T-helper 2 cell treated with Interferon-gamma antibody and Interleukin-4, amounts not matched to agents 100 ng/mL and 5 ng/mL, for 36 hours (primary cell): ENCODE data around the gene DYNC1I1. TPM values are rescaled to one million over a fixed set of nuclear protein-coding genes. Genes with fewer than 3 reads are reported as not detected.
"Not testable (repeated sequence)": the region's sequence is repeated elsewhere in the genome, so short reads cannot be mapped to it uniquely, and the experiment has no call there.

ENCODE experiments used
- intact Hi-C: fragments of 100-400 bp; cut with micrococcal nuclease; formaldehyde crosslinking; loops from one replicate; pipeline ENCODE4 v1.15.1; 2023
- total RNA-seq: library from RNA; stranded (reverse); gene quantifications from 2 replicates; pipeline ENCODE4 v1.2.3, GENCODE V29; 2022

Gene DYNC1I1
- total RNA-seq, 1 donor from 2014 or later = not detected

DNA sequence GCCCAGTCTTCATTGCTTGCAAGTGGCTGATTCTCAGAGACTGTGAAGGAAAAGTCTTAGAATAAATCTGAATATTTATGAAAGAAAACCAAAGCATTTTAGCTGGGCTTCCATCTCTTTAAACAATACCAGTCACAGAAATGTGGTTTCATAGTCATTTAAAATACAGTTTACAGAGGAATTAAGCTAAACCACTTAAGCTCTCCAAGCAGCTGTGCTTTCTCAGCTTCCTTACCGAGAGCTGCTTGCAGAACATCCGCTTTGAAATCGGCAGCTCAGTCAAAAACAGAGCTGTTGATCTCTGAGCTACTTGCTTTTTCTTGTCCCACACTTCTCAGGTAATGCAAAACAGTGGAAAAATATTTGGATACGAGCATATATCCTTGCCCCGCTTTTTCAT lies 134.5 kb downstream of the DYNC1I1 start:
- intact Hi-C loops = no loop called here

DNA sequence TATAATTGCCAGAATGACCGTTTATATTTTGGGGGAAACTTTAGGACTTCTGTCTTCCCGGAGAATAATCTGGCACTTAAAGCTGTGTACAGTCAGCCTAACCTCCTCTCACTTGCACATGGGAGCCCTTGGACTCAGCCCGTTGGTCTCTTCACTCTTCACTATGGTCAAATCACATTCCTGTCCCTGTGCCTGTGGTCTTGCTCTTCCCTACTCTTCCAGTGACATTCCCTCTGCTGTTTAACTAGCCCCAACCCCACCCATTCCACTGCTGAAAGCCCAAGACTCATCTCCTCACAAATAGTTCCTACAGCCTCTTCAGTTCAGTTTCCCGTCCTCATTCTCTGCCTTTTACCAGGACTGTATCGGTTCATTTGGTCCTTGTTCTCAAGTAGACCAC lies 135.0 kb downstream of the DYNC1I1 start:
- intact Hi-C loops = no loop called here

DNA sequence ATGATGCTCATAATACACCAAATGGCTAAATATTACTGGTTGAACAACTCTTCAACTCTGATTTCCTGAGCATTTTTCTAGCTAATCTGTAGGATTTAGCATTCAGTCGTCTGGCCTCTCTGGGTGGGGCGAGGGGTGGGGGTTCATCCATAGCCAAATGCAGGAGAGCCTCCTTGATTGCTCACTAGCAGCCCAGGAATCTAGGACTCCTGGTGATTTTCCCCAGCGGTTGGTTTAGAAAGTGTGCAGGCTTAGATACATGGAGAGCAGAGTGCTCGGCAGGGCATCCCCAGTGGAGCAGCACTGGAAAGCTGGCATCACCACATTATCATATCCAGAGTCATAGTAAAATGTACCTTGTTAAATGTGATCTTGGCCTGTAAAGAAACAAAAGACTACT lies 136.1 kb downstream of the DYNC1I1 start:
- intact Hi-C loops = no loop called here

DNA sequence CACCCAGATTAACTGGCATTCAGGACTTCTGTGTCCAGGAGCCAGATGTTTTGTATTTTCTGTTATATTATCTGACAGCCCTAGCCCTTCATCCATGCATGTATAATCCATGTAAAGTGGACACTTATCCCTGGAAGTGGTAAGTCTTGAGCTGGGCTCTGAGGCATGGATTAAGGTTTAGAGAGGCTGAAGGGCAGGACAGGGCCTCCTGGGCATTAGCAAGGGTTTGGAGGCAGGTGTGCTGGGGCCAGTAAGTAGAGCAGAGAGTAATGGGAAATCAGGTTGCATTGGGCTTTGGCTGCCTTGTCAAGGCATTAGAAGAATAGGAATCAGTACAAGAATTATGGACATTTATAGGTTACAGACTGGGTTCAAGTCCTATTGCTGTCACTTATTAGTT lies 138.0 kb downstream of the DYNC1I1 start:
- intact Hi-C loops = no loop called here

- intact Hi-C loops = loop anchor here (1.0 to 2.0 kb wide), 4 partner anchors 500 to 1920 kb away; no protein-coding TSS in a partner anchor
Measured at GRCh38 chr7:95915731-95916130, 143.4 kb downstream of the DYNC1I1 start.

DNA sequence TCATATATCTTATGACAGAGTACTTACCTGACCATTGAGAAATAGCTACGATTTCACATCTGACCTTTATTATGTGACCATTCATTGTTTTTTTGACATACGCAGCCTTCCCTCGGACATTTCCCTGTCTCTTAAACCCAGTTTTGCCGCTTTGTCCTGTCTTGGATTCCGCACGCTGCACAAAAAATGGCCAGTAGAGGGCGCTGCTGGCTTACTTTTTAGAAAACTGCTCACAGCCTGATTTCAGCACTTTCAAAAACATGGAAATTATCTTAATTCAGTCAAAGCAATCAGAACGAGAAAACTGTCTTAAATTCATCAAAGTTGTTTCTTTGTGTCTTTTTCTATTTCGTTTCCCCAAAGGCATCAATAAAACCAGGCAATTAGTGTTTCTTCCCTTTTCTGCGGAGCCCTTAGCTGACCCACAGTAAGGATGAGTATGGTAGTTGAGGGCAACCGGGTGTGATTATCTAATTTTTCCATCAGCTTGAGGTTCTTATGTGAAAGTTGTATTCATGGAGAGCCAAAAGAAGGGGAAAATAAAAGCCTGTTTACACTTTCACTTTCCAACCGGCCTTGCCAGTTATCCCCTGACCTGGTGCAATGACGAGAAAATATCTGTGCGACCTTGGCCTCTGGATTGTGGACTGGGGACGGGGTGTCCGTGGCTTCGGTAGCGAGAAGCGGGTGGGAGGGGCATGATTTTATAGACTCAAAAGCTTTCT lies 144.4 kb downstream of the DYNC1I1 start:
- intact Hi-C loops = loop anchor here (1.0 to 2.0 kb wide), 4 partner anchors 499 to 1919 kb away; no protein-coding TSS in a partner anchor

DNA sequence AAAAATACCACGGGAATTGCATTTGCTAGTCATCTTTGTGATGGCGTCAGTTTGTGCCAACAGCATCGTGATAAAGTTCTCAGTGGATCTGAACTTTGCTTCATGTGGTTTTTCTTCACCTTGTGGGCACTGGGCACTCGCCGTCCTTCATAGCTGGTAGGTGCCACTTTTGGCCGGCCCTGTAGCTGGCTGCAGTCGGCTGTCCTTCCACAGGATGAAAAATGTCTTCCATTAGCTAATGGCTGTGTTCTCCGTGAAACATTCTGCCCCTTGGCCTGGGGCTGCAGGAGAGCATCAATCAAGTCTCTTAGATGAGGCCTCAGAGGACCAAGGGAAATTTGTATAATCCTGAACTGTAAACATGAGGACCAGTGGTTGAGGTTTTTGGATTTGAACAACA lies 145.3 kb downstream of the DYNC1I1 start:
- intact Hi-C loops = loop anchor here (2.0 kb wide), 1 partner anchor 1147 kb away; no protein-coding TSS in a partner anchor

DNA sequence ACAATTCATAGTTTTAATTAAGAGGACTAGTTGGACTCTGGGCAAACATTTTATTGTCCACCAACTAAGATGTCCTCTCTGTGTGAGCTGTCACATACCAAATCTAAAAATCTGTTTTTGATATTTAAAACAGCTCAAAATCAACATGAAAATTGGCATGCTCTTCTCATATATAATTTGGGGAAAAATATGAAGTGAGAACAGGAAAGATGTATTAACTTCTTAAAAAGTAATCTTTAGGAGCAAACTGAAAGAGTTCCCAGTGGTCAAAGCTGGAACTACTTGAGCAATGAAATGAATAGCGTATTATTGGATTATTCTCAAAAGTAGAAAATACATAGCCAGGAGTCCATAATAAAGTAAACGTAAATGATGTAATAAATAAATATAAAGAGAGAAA lies 147.2 kb downstream of the DYNC1I1 start:
- intact Hi-C loops = no loop called here

DNA sequence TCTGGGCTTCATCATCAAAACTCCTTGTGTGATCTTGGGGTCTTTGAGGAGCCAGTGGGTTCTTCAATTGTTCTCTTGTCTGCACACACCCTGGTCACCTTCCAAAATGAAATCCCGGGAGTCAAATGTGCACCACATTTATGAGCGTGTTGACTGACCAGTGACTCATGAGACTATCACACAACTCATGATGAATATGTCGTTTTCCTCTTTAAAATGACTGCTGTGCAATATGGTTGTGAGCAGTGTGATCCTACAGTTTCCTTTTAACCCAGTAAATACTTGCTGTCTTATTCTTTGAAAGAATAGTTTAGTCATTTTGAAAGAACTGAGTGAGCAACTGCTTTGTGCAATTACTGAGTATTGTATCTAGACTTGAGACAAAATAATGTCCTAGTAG lies 149.2 kb downstream of the DYNC1I1 start:
- intact Hi-C loops = no loop called here

GRCh38 chr7:95922191-95922590 lies 149.8 kb downstream of the DYNC1I1 start:
- intact Hi-C loops = no loop called here

GRCh38 chr7:95925236-95925635 lies 152.9 kb downstream of the DYNC1I1 start:
- intact Hi-C loops = no loop called here

DNA sequence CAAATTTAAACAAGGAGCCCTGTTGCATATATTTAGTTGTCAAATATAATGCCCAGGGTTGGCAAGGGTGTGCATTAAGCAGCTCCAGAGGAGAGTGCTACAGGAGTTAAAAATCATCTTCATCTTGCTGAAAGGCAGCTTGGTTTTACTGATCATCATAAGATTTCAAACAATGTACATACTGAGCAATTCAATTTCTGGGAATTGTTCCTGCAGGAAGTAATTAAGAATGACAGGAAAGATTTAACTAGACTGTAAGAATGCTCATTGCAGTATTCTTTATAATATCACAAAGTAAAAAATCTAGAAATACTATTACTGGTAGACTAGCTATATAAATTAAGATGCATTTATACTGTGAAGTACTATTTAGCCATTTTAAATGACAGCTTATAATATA lies 153.6 kb downstream of the DYNC1I1 start:
- intact Hi-C loops = no loop called here

DNA sequence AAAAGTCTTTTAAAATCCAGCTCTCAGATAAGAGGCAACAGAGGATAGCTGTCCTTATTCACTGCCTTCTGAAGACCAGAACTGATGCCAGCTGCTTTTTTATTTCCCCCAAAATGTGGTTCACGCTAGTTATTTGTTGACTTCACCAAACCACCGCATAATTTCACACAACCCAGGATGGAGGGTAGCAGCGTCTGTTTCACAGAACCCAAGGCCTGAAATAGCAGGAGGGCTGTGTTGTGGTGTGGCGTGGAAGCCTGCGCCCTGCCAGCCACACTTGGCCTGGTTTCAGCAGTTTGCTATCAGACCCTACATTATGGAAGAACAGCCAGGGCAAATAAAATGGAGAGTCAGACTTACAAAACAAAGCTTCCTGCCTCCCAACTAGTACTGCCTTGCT lies 155.4 kb downstream of the DYNC1I1 start:
- intact Hi-C loops = no loop called here

DNA sequence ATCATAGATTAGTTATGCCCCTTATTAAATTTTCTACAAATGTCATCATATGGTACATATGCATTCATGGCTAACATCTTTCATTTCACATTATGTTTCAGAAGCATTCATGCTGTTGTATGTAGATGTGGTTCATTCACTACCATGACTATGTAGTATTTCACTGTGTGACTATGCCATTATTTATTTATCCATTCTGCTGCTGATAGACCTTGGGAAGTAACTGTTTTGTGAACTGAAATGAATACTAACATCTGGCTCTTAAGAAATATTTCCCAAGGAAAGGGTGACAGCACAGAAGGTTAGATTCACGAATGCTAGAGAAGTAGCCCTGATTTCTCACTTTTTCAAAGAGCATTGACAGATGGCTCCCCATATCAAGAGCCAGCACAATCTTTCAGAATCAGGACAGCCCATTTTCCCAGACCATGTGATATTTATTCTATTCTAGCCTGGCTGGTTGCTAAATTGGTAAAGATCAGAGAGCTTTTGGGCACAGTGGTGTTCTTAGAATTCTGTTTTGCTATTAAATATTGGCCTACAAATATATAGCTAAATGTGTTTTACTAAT lies 157.4 kb downstream of the DYNC1I1 start:
- intact Hi-C loops = no loop called here

DNA sequence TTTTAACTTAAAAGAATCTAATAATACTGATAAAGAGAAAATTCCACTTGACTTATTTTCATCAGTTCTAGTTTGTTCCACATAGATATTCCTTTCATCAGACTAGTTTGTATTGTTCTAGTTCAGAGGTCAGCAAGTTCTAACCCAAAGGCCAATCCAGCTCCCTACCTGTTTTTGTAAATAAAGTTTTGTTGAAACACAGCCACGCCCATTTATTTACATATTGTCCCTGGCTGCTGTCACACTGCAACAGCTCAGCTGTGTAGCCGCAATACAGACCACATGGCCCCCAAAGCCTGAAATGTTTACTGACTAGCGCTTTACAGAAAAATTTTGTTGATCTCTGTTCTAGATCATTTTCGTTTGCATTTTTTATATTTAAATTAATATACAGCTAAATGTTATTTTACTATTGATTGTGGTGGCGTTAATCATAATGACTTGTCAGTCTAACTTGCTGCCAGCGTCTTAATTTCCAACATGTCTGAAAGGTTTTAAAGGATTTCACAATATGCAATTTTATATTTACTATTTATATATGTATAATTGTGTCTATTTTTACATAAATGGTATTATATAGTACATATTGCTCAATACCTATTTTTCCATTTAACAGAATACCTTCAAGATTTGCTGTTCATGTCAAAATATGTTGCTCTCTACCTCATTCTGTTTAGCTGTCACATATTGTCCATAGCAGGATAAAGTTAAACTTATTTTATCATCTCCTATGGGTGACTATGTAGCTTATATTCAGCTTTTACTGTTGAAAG lies 159.3 kb downstream of the DYNC1I1 start:
- intact Hi-C loops = no loop called here

- intact Hi-C loops = no loop called here
Measured at GRCh38 chr7:95933618-95934017, 161.3 kb downstream of the DYNC1I1 start.

DNA sequence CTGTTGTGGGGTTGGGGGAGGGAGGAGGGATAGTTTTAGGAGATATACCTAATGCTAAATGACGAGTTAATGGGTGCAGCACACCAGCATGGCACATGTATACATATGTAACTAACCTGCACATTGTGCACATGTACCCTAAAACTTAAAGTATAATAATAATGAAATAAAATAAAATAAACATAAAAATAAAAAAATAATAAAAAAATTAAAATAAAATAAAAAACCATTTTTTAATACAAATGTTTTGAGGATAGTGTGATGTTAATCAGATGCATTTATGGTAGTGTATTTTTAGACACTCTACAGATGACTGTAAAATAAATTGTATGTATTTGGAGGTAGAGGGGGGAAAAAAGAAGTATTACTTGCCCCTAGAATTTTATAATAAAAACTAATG lies 172.5 kb downstream of the DYNC1I1 start:
- intact Hi-C loops = not testable (repeated sequence)

DNA sequence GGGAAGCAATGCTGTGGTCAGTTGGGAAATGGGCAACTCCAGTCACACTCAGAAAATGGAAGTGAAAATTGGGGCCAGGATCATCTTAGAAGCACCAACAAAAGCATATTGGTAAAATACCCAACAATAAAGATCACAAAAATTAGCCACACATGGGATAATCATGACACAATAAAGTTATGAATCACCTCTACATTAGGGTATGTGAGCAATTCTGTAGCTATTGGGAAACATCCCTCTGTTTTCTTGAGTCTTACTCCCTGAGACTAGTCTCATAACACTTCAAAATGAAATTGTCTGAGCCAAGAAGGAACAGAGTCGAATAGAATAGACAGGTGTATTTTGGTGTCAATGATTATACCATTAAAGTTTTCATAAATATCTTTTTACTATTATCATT lies 178.3 kb downstream of the DYNC1I1 start:
- intact Hi-C loops = no loop called here

GRCh38 chr7:95951531-95951930 lies 179.2 kb downstream of the DYNC1I1 start:
- intact Hi-C loops = no loop called here

- intact Hi-C loops = no loop called here
Measured at GRCh38 chr7:95951997-95952795, 179.8 kb downstream of the DYNC1I1 start.

- intact Hi-C loops = no loop called here
Measured at GRCh38 chr7:95952851-95953250, 180.5 kb downstream of the DYNC1I1 start.
